ENCODE measurements around the gene DDX39B.
"Not testable (repeated sequence)": the region's sequence is repeated elsewhere in the genome, so short reads cannot be mapped to it uniquely, and the experiment has no call there.

The DDX39B gene

DNA sequence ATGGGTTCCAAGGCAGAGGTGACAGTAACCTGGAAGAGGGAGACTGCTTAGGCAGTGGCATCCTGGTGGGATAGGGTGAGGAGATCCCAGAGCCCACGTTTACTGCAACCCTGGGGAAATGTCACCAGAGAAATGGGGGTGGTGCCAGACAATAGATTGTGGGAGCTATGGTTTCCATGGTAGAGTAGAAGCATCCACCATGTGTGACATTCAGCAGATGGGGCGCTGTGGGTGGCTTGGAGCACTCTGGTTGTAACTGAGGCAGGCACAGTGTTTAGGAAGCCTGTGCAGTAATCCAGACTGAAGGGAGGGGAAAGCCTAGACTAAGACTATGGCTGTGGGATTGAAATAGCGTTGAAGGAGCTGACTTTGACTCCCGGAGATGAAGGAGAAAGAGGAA, 45.0 kb downstream of the DDX39B start:
- H3K4me3 ChIP-seq (ENCODE audit: control insufficient read depth in 1 of 7, extremely low read depth in 1 of 7, insufficient read depth in 4 of 7, low read depth in 2 of 7, low read length in 6 of 7) = peak overlapping the region in 3 of 7 experiments; percentile 77 to 90 (median 77)
- DNase-seq; H3K27ac ChIP-seq (ENCODE audit: insufficient read depth in 1 of 2, low read depth in 1 of 2, low read length in 2 of 2, poor library complexity in 1 of 2, severe bottlenecking in 2 of 2); H3K27me3 ChIP-seq (replicated peaks in 2 of 5; ENCODE audit: control insufficient read depth in 4 of 5, insufficient read depth in 5 of 5, low read length in 4 of 5); H3K9me3 ChIP-seq (ENCODE audit: control extremely low read depth in 1 of 5, control insufficient read depth in 4 of 5, insufficient read depth in 2 of 5, low read depth in 1 of 5, low read length in 4 of 5); POLR2A ChIA-PET; H3K36me3 ChIP-seq (ENCODE audit: control insufficient read depth in 4 of 4, insufficient read depth in 4 of 4, low read length in 3 of 4): not testable (repeated sequence)
- H3K4me1 ChIP-seq (ENCODE audit: control extremely low read depth in 1 of 4, control insufficient read depth in 4 of 4, insufficient read depth in 4 of 4, low read length in 3 of 4) = peaks cover 9 to 41% (median 32%) of the 10 kb centered on the region in 4 experiments
- WGBS (ENCODE audit: insufficient coverage) = 66% methylated on average over 4 of the region's 4 CpGs
- CTCF ChIA-PET = interaction anchor here (0.6 to 1.7 kb wide), 2 partner anchors 29 to 50 kb away, joined by 3 to 6 read pairs; partner anchors contain the start of genes ATP6V1G2 and NFKBIL1

DNA sequence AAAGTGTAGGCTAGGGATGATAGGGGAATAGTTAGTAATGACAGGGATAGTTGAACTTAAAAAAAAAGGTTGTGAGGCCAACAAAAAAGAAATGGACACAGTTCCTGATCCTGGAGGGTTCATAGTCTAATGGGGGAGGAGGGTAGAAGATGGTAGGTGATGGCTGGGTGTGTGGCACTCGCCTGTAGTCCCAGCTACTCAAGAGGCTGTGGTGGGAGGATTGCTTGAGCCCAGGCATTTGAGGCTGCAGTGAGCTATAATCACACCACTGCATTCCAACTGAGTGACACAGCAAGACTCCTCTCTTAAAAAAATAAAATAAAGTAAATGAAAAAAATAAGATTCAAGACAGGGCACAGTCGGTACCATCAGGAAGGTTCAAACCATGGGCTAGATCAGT, 46.2 kb downstream of the DDX39B start:
- DNase-seq = no peak
- Histone ChIP-seq H3K4me3 (ENCODE audit: control insufficient read depth in 1 of 7, extremely low read depth in 1 of 7, insufficient read depth in 4 of 7, low read depth in 2 of 7, low read length in 6 of 7) (peak overlapping the region in 4 of 7 experiments; percentile 87 to 90 (median 90)), H3K36me3 (ENCODE audit: control insufficient read depth in 4 of 4, insufficient read depth in 4 of 4, low read length in 3 of 4) (no peaks in the 10 kb centered on the region), H3K4me1 (ENCODE audit: control extremely low read depth in 1 of 4, control insufficient read depth in 4 of 4, insufficient read depth in 4 of 4, low read length in 3 of 4) (peaks cover 9 to 43% (median 33%) of the 10 kb centered on the region in 4 experiments), H3K27ac (ENCODE audit: insufficient read depth in 1 of 2, low read depth in 1 of 2, low read length in 2 of 2, poor library complexity in 1 of 2, severe bottlenecking in 2 of 2) (peak overlapping the region in 1 of 2 experiments; percentile 81), H3K27me3 (replicated peaks in 2 of 5; ENCODE audit: control insufficient read depth in 4 of 5, insufficient read depth in 5 of 5, low read length in 4 of 5) (no peaks in the 10 kb centered on the region), H3K9me3 (ENCODE audit: control extremely low read depth in 1 of 5, control insufficient read depth in 4 of 5, insufficient read depth in 2 of 5, low read depth in 1 of 5, low read length in 4 of 5) (no peaks in the 10 kb centered on the region)
- POLR2A ChIA-PET = interaction anchor here (0.6 to 1.1 kb wide), 2 partner anchors 156 to 299 kb away, joined by 3 read pairs; no protein-coding TSS in a partner anchor
- WGBS (ENCODE audit: insufficient coverage) = 94% methylated on average over 1 of the region's 2 CpGs
- CTCF ChIA-PET = interaction anchor here (1.1 to 3.6 kb wide), 2 partner anchors 45 to 103 kb away, joined by 4 to 17 read pairs; partner anchors contain the start of gene DDX39B

DNA sequence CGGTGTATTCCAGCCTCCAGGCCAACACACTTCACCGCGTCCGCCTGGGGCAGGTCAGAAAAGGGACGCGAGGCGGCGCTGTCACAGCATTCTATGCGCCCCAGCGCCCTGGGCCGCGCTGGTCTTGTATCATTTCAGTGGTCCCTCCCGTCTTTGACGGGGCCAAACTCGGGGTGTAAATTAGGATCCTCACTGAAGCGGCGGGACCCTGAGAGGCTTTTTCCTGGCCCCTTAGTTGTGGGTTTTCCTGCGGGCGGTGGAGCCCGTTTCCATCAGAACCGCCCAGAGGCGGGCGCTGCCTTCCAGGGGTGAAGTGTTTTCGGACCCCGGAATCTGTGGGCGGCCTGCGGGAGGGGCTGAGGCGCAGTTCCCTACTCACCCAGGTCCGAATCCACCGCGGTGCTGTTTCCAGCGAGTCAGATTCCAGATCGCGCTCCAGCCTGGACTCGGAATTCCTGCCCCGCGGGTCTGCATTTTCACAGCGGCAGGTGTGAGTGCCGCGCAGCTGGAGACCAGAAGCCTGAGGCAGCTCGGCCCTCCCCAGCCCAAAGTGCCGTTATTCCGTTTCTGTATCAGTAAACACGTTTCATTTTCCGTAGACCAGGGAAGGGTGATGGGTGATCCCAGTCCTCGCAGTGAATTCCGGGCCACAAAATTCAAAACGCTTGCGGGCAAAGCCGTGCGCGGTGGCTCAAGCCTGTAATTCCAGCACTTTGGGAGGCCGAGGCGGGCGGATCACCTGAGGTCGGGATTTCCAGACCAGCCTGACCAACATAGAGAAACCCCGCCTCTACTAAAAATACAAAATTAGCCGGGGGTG, 47.7 kb downstream of the DDX39B start:
- ChIA-PET POLR2A (no interaction called here), CTCF (interaction anchor here (0.7 to 3.6 kb wide), 7 partner anchors 26 to 105 kb away, joined by 3 to 17 read pairs (median 4); partner anchors contain the start of gene DDX39B)
- Histone ChIP-seq H3K4me3 (ENCODE audit: control insufficient read depth in 1 of 7, extremely low read depth in 1 of 7, insufficient read depth in 4 of 7, low read depth in 2 of 7, low read length in 6 of 7) (peak overlapping the region; percentile 82 to 92 (median 89)), H3K36me3 (ENCODE audit: control insufficient read depth in 4 of 4, insufficient read depth in 4 of 4, low read length in 3 of 4) (no peaks in the 10 kb centered on the region), H3K27ac (ENCODE audit: insufficient read depth in 1 of 2, low read depth in 1 of 2, low read length in 2 of 2, poor library complexity in 1 of 2, severe bottlenecking in 2 of 2) (peak overlapping the region in 1 of 2 experiments; percentile 81), H3K9me3 (ENCODE audit: control extremely low read depth in 1 of 5, control insufficient read depth in 4 of 5, insufficient read depth in 2 of 5, low read depth in 1 of 5, low read length in 4 of 5) (no peaks in the 10 kb centered on the region), H3K4me1 (ENCODE audit: control extremely low read depth in 1 of 4, control insufficient read depth in 4 of 4, insufficient read depth in 4 of 4, low read length in 3 of 4) (peaks cover 9 to 43% (median 33%) of the 10 kb centered on the region in 4 experiments), H3K27me3 (replicated peaks in 2 of 5; ENCODE audit: control insufficient read depth in 4 of 5, insufficient read depth in 5 of 5, low read length in 4 of 5) (no peaks in the 10 kb centered on the region)
- DNase-seq = peak; percentile 63 to 73 (median 71)
- WGBS (ENCODE audit: insufficient coverage) = 0% methylated on average over 51 of the region's 58 CpGs

DNA sequence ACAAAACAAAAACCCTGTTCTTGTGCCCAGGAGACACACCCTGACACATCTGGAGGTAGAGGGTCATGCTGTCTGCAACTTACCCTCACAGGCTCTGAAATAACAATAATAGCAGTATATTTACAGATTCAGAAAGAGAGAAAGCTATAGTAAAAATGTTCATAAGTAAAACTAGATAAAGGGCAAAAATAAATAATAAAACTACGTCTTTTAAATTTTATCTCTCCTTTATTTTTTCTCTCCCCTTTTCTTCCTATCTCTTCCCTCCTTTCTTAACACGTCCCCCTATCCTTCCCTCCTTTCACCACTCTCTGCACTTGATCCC, 48.3 kb downstream of the DDX39B start:
- not testable (repeated sequence) for H3K27ac ChIP-seq (ENCODE audit: insufficient read depth in 1 of 2, low read depth in 1 of 2, low read length in 2 of 2, poor library complexity in 1 of 2, severe bottlenecking in 2 of 2)
- WGBS (ENCODE audit: insufficient coverage) = 0% methylated on average over 2 of the region's 2 CpGs

DNA sequence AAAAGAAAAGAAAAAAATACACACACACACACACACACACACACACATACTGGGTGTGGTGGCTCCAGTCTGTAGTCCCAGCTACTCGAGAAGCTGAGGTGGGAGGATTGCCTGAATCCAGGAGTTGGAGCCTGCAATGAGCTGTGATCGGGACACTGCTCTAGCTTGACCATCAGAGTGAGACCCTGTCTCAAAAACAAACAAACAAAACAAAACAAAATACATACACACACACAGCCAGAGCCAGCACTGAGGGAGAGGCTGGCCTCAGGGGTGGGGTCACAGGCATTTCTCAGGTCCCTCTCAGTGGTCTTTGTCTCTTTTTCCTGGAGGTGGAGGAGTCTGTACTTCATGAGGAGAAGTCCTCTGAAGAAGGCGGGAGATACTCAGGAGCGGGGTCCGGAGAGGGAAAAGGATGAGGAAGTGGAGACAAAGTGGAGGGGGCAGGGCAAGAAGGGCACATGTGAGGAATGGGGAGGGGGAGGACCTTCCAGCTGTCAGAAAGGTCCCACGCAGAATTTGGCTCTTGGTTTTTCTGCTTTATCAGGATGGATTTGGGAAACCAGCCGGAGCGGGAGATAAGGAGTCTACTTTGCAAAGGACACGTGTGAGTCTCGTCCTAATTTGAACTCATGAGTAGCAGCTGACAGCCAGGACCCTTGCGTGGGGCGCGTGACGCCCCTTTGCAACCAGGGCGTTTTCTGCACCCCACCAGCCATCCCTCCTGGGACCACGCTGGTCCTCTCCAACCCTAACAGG, 51.5 kb downstream of the DDX39B start:
- WGBS (ENCODE audit: insufficient coverage) = 87% methylated on average over 10 of the region's 16 CpGs
- no peak for DNase-seq
- H3K27me3 ChIP-seq (replicated peaks in 2 of 5; ENCODE audit: control insufficient read depth in 4 of 5, insufficient read depth in 5 of 5, low read length in 4 of 5) = no peaks in the 10 kb centered on the region
- no peaks in the 10 kb centered on the region for H3K36me3 ChIP-seq (ENCODE audit: control insufficient read depth in 4 of 4, insufficient read depth in 4 of 4, low read length in 3 of 4)
- H3K9me3 ChIP-seq (ENCODE audit: control extremely low read depth in 1 of 5, control insufficient read depth in 4 of 5, insufficient read depth in 2 of 5, low read depth in 1 of 5, low read length in 4 of 5) = no peaks in the 10 kb centered on the region
- POLR2A ChIA-PET = no interaction called here
- no peak overlapping the region for H3K27ac ChIP-seq (ENCODE audit: insufficient read depth in 1 of 2, low read depth in 1 of 2, low read length in 2 of 2, poor library complexity in 1 of 2, severe bottlenecking in 2 of 2)
- CTCF ChIA-PET = no interaction called here
- peaks cover 0 to 13% (median 8%) of the 10 kb centered on the region in 4 experiments for H3K4me1 ChIP-seq (ENCODE audit: control extremely low read depth in 1 of 4, control insufficient read depth in 4 of 4, insufficient read depth in 4 of 4, low read length in 3 of 4)
- no peak overlapping the region for H3K4me3 ChIP-seq (ENCODE audit: control insufficient read depth in 1 of 7, extremely low read depth in 1 of 7, insufficient read depth in 4 of 7, low read depth in 2 of 7, low read length in 6 of 7)

More for the DNA sequence above, 48.3 kb downstream of the DDX39B start:
- POLR2A ChIA-PET; H3K27me3 ChIP-seq (replicated peaks in 2 of 5; ENCODE audit: control insufficient read depth in 4 of 5, insufficient read depth in 5 of 5, low read length in 4 of 5); H3K36me3 ChIP-seq (ENCODE audit: control insufficient read depth in 4 of 4, insufficient read depth in 4 of 4, low read length in 3 of 4); H3K9me3 ChIP-seq (ENCODE audit: control extremely low read depth in 1 of 5, control insufficient read depth in 4 of 5, insufficient read depth in 2 of 5, low read depth in 1 of 5, low read length in 4 of 5); DNase-seq: not testable (repeated sequence)
- CTCF ChIA-PET = interaction anchor here (0.7 to 3.6 kb wide), 7 partner anchors 25 to 259 kb away, joined by 3 to 17 read pairs (median 3); partner anchors contain the start of gene DDX39B
- Histone ChIP-seq H3K4me1 (ENCODE audit: control extremely low read depth in 1 of 4, control insufficient read depth in 4 of 4, insufficient read depth in 4 of 4, low read length in 3 of 4) (peaks cover 9 to 38% (median 31%) of the 10 kb centered on the region in 4 experiments), H3K4me3 (ENCODE audit: control insufficient read depth in 1 of 7, extremely low read depth in 1 of 7, insufficient read depth in 4 of 7, low read depth in 2 of 7, low read length in 6 of 7) (peak overlapping the region; percentile 82 to 92 (median 89))

DNA sequence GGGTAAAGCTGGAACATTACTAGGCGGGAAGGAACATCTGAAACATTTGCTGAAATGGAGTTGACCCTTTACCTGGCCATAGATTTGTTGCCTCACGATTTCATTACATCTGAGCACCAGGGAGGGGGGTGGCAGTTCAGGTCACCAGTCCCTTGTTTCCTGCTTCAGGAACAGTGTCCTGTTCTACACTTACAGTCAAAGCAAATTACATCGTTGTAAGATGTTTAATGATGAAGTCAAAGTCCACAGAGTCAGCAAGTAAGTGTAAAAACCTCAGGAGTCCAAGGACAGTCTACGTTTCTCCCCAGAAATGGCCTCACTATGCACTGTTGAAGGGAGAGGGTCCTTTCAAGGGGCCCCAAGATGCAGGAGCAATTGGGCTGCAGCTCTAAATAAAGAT, 52.7 kb downstream of the DDX39B start:
- Histone ChIP-seq H3K9me3 (ENCODE audit: control extremely low read depth in 1 of 5, control insufficient read depth in 4 of 5, insufficient read depth in 2 of 5, low read depth in 1 of 5, low read length in 4 of 5) (no peaks in the 10 kb centered on the region), H3K4me3 (ENCODE audit: control insufficient read depth in 1 of 7, extremely low read depth in 1 of 7, insufficient read depth in 4 of 7, low read depth in 2 of 7, low read length in 6 of 7) (no peak overlapping the region), H3K4me1 (ENCODE audit: control extremely low read depth in 1 of 4, control insufficient read depth in 4 of 4, insufficient read depth in 4 of 4, low read length in 3 of 4) (peaks cover 0 to 9% (median 3%) of the 10 kb centered on the region in 4 experiments), H3K36me3 (ENCODE audit: control insufficient read depth in 4 of 4, insufficient read depth in 4 of 4, low read length in 3 of 4) (no peaks in the 10 kb centered on the region), H3K27me3 (replicated peaks in 2 of 5; ENCODE audit: control insufficient read depth in 4 of 5, insufficient read depth in 5 of 5, low read length in 4 of 5) (no peaks in the 10 kb centered on the region), H3K27ac (ENCODE audit: insufficient read depth in 1 of 2, low read depth in 1 of 2, low read length in 2 of 2, poor library complexity in 1 of 2, severe bottlenecking in 2 of 2) (no peak overlapping the region)
- no peak for DNase-seq
- WGBS (ENCODE audit: insufficient coverage) = 86% methylated on average over 1 of the region's 4 CpGs
- ChIA-PET POLR2A (no interaction called here), CTCF (no interaction called here)
